ENCODE data around the gene BRPF3. TPM values are rescaled to one million over a fixed set of nuclear protein-coding genes. Genes with fewer than 3 reads are reported as not detected.

BRPF3 gene
- total and polyA plus RNA-seq, 10 of the 15 experiments (the other 5 are each of a cell fraction or from before 2014, with no cell fraction given) = 2.3 to 16.1 (median 6.7) TPM

DNA sequence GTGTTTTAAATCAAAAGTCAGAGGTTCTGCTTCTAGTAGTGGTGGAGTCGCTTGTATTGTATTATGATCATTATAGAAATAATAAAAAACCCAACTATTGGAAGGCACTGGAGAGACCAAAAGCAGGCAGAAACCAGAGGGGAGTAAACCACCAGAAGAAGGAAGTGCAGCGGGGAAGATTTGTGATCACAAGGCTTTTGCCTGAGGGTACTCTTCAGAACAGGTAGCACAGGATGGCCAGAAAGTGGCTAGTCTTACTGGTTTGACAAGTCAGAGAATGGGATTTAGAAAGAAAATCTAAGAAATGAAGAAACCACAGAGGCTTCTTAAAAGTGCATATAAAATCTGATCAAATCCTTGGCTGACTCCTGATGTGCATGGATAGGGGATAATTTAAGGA, 42.3 kb upstream of the BRPF3 start:
- 63% methylated on average over 2 of the region's 2 CpGs for WGBS (ENCODE audit: insufficient coverage, insufficient replicate concordance, low lambda C conversion rate, missing lambda C conversion rate)
- no peaks in the 10 kb centered on the region for H3K36me3 ChIP-seq (ENCODE audit: control insufficient read depth in 2 of 2, insufficient read depth in 2 of 2, low read length in 1 of 2)
- TF ChIP-seq MYB (IDR thresholded peaks at IDR 0.05; ENCODE audit: borderline replicate concordance, low read depth, low read length) (no peak), KLF5 (IDR thresholded peaks at IDR 0.05; ENCODE audit: partially characterized antibody) (no peak), DPF2 (IDR thresholded peaks at IDR 0.05) (no peak), MTA2 (IDR thresholded peaks at IDR 0.05; ENCODE audit: low read depth) (no peak), RELA (IDR thresholded peaks at IDR 0.05; ENCODE audit: borderline replicate concordance, partially characterized antibody) (no peak), BRCA1 (IDR thresholded peaks at IDR 0.05; ENCODE audit: low read depth, low read length) (no peak), GABPA (IDR thresholded peaks at IDR 0.05; ENCODE audit: low read depth) (no peak), STAT3 (IDR thresholded peaks at IDR 0.05; ENCODE audit: low read depth, low read length) (no peak), ZBED1 (IDR thresholded peaks at IDR 0.05; ENCODE audit: borderline replicate concordance) (no peak)
- TF ChIP-seq, protein P1, sequence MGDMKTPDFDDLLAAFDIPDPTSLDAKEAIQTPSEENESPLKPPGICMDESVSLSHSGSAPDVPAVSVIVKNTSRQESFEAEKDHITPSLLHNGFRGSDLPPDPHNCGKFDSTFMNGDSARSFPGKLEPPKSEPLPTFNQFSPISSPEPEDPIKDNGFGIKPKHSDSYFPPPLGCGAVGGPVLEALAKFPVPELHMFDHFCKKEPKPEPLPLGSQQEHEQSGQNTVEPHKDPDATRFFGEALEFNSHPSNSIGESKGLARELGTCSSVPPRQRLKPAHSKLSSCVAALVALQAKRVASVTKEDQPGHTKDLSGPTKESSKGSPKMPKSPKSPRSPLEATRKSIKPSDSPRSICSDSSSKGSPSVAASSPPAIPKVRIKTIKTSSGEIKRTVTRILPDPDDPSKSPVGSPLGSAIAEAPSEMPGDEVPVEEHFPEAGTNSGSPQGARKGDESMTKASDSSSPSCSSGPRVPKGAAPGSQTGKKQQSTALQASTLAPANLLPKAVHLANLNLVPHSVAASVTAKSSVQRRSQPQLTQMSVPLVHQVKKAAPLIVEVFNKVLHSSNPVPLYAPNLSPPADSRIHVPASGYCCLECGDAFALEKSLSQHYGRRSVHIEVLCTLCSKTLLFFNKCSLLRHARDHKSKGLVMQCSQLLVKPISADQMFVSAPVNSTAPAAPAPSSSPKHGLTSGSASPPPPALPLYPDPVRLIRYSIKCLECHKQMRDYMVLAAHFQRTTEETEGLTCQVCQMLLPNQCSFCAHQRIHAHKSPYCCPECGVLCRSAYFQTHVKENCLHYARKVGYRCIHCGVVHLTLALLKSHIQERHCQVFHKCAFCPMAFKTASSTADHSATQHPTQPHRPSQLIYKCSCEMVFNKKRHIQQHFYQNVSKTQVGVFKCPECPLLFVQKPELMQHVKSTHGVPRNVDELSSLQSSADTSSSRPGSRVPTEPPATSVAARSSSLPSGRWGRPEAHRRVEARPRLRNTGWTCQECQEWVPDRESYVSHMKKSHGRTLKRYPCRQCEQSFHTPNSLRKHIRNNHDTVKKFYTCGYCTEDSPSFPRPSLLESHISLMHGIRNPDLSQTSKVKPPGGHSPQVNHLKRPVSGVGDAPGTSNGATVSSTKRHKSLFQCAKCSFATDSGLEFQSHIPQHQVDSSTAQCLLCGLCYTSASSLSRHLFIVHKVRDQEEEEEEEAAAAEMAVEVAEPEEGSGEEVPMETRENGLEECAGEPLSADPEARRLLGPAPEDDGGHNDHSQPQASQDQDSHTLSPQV (IDR thresholded peaks at IDR 0.05) = no peak
- TF ChIP-seq, protein P2, sequence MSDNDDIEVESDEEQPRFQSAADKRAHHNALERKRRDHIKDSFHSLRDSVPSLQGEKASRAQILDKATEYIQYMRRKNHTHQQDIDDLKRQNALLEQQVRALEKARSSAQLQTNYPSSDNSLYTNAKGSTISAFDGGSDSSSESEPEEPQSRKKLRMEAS (IDR thresholded peaks at IDR 0.05; ENCODE audit: low read depth, low read length) = no peak
- TF ChIP-seq, protein P3, sequence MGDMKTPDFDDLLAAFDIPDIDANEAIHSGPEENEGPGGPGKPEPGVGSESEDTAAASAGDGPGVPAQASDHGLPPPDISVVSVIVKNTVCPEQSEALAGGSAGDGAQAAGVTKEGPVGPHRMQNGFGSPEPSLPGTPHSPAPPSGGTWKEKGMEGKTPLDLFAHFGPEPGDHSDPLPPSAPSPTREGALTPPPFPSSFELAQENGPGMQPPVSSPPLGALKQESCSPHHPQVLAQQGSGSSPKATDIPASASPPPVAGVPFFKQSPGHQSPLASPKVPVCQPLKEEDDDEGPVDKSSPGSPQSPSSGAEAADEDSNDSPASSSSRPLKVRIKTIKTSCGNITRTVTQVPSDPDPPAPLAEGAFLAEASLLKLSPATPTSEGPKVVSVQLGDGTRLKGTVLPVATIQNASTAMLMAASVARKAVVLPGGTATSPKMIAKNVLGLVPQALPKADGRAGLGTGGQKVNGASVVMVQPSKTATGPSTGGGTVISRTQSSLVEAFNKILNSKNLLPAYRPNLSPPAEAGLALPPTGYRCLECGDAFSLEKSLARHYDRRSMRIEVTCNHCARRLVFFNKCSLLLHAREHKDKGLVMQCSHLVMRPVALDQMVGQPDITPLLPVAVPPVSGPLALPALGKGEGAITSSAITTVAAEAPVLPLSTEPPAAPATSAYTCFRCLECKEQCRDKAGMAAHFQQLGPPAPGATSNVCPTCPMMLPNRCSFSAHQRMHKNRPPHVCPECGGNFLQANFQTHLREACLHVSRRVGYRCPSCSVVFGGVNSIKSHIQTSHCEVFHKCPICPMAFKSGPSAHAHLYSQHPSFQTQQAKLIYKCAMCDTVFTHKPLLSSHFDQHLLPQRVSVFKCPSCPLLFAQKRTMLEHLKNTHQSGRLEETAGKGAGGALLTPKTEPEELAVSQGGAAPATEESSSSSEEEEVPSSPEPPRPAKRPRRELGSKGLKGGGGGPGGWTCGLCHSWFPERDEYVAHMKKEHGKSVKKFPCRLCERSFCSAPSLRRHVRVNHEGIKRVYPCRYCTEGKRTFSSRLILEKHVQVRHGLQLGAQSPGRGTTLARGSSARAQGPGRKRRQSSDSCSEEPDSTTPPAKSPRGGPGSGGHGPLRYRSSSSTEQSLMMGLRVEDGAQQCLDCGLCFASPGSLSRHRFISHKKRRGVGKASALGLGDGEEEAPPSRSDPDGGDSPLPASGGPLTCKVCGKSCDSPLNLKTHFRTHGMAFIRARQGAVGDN (IDR thresholded peaks at IDR 0.05) = no peak
- ChIA-PET SMC1A (ENCODE audit: uncharacterized antibody, unreplicated experiment) (no interaction called here), RAD21 (ENCODE audit: unreplicated experiment) (no interaction called here), CTCF (no interaction called here), POLR2A (no interaction called here)
- no peaks in the 10 kb centered on the region for H3K4me1 ChIP-seq (ENCODE audit: control insufficient read depth, insufficient read depth, low read length)
- peaks cover 4% of the 10 kb centered on the region; the same call in 1 of the 3 replicates for H3K9me3 ChIP-seq (replicated peaks; ENCODE audit: control insufficient read depth, insufficient read depth, low read length)
- no TSS peak for BruUV-seq (replicated peaks)
- in situ Hi-C loops (cut with MboI) (no loop called here), intact Hi-C loops (cut with micrococcal nuclease; ENCODE audit: unreplicated experiment) (no loop called here)
- H3K4me2 ChIP-seq (ENCODE audit: control insufficient read depth, insufficient read depth) = no peak overlapping the region
- ATAC-seq (no peak), DNase-seq (ENCODE audit: low read depth, low spot score) (no peak), FAIRE-seq (no peak)
- H3K4me3 ChIP-seq = no peak overlapping the region
- H2AFZ ChIP-seq (ENCODE audit: control insufficient read depth, low read depth, low read length) = no peak overlapping the region
- H4K20me1 ChIP-seq (ENCODE audit: control insufficient read depth, insufficient read depth) = no peaks in the 10 kb centered on the region
- no peak overlapping the region for H3K9ac ChIP-seq (ENCODE audit: control insufficient read depth, insufficient read depth, low read length)
- H3K79me2 ChIP-seq (ENCODE audit: control insufficient read depth, insufficient read depth, low read length) = no peaks in the 10 kb centered on the region
- no peaks in the 10 kb centered on the region for H3K27me3 ChIP-seq (replicated peaks in 1 of 2; ENCODE audit: control insufficient read depth in 2 of 2, insufficient read depth in 2 of 2, low read length in 1 of 2)
- no peak overlapping the region for H3K27ac ChIP-seq (ENCODE audit: control insufficient read depth, insufficient read depth)

Measured in GM12878 (cell line).